GM21528 (cell line): ENCODE data around the gene HNRNPM.
"Not testable (repeated sequence)": the region's sequence is repeated elsewhere in the genome, so short reads cannot be mapped to it uniquely, and the experiment has no call there.

ENCODE experiments used
- ATAC-seq: cut with Tn5 transposase; IDR thresholded peaks from one replicate; pipeline ENCODE4 v1.9.1; 2021; ENCODE audit warnings: mild to moderate bottlenecking, moderate library complexity; ENCODE audit not compliant: unreplicated experiment, low FRiP score

Gene HNRNPM

GRCh38 chr19:8504919-8505318, 60.1 kb downstream of the HNRNPM start:
- ATAC-seq, result no peak

GRCh38 chr19:8505680-8506401, 61.1 kb downstream of the HNRNPM start:
- no peak for ATAC-seq

- ATAC-seq, result no peak
These were observed 61.7 kb downstream of the HNRNPM start for GRCh38 chr19:8506402-8506957.

- ATAC-seq, result no peak
These were observed 65.9 kb downstream of the HNRNPM start for GRCh38 chr19:8510589-8511115.

- no peak for ATAC-seq
These were observed 66.9 kb downstream of the HNRNPM start for GRCh38 chr19:8511573-8512101.

GRCh38 chr19:8512115-8512967, 67.6 kb downstream of the HNRNPM start:
- ATAC-seq, result no peak

GRCh38 chr19:8513036-8513686, 68.4 kb downstream of the HNRNPM start:
- ATAC-seq, result no peak

GRCh38 chr19:8513687-8514504, 69.1 kb downstream of the HNRNPM start, which contains the start of gene ZNF414:
Gene ZNF414, minus strand, starts transcription at chr19:8514167. Its CDS starts 121 bp downstream, at chr19:8514046.
- ATAC-seq, result peak; percentile 89

GRCh38 chr19:8514505-8515009, 69.8 kb downstream of the HNRNPM start:
- not testable (repeated sequence) for ATAC-seq

GRCh38 chr19:8515317-8515716, 70.5 kb downstream of the HNRNPM start:
- ATAC-seq, result no peak

- ATAC-seq, result no peak
These were observed 73.0 kb downstream of the HNRNPM start for GRCh38 chr19:8517551-8518442.

GRCh38 chr19:8518536-8518935, 73.8 kb downstream of the HNRNPM start:
- no peak for ATAC-seq

GRCh38 chr19:8519388-8519787, 74.6 kb downstream of the HNRNPM start:
- ATAC-seq, result no peak

- ATAC-seq, result no peak
These were observed 80.6 kb downstream of the HNRNPM start for GRCh38 chr19:8525401-8525684.

GRCh38 chr19:8526345-8527091, 81.7 kb downstream of the HNRNPM start:
- ATAC-seq, result no peak

GRCh38 chr19:8528500-8528899, 83.7 kb downstream of the HNRNPM start:
- ATAC-seq, result no peak

GRCh38 chr19:8529369-8530006, 84.7 kb downstream of the HNRNPM start:
- no peak for ATAC-seq
